ENCODE results near the gene PGRMC2.

Gene PGRMC2

GRCh38 chr4:128220286-128221235 lies 67.1 kb downstream of the PGRMC2 start:
- Histone ChIP-seq H2AK5ac (ENCODE audit: low read length, severe bottlenecking) (no peak overlapping the region), H3K14ac (ENCODE audit: low read length in 2 of 2) (no peak overlapping the region), H3K9me3 (ENCODE audit: control insufficient read depth, low read length) (no peaks in the 10 kb centered on the region), H3K4me2 (ENCODE audit: low read length, poor library complexity, severe bottlenecking) (no peak overlapping the region), H3K79me1 (replicated peaks; ENCODE audit: low read length, poor library complexity, severe bottlenecking) (no peaks in the 10 kb centered on the region), H3K27ac (ENCODE audit: low read length, poor library complexity, severe bottlenecking) (peak overlapping the region; percentile 82), H3K9ac (ENCODE audit: low read length) (peak overlapping the region; percentile 51), H3K23ac (ENCODE audit: low read length in 2 of 2) (no peak overlapping the region), H3K4me3 (ENCODE audit: insufficient read depth in 1 of 2, low read depth in 1 of 2, low read length in 2 of 2) (no peak overlapping the region), H2AFZ (ENCODE audit: low read depth, low read length) (no peak overlapping the region), H2BK120ac (ENCODE audit: low read depth, low read length) (no peak overlapping the region), H2BK5ac (ENCODE audit: low read depth, low read length, poor library complexity, severe bottlenecking) (peak overlapping the region; percentile 57), H4K8ac (ENCODE audit: low read length) (no peak overlapping the region), H3K36me3 (ENCODE audit: control insufficient read depth in 1 of 2, insufficient read depth in 2 of 2, low read depth in 1 of 2, low read length in 2 of 2) (no peaks in the 10 kb centered on the region), H2BK15ac (ENCODE audit: low read depth, poor library complexity, severe bottlenecking) (no peak overlapping the region), H2BK12ac (ENCODE audit: low read length in 2 of 2) (no peak overlapping the region), H3K4me1 (ENCODE audit: control insufficient read depth, insufficient read depth, low read depth, low read length) (peaks cover 7% of the 10 kb centered on the region), H4K91ac (ENCODE audit: low read length) (no peak overlapping the region), H3K4ac (ENCODE audit: low read depth in 1 of 2, low read length in 2 of 2) (no peak overlapping the region), H3K18ac (ENCODE audit: low read depth in 1 of 2, low read length in 2 of 2) (no peak overlapping the region), H3K27me3 (ENCODE audit: control insufficient read depth in 1 of 2, insufficient read depth in 1 of 2, low read length in 2 of 2) (no peaks in the 10 kb centered on the region)
- DNase-seq: peak; percentile 83
- 47% methylated on average over 4 of the region's 8 CpGs for WGBS
